Measurements from ENCODE around the gene SPTBN1.

- no peak for TF ChIP-seq CTCF (conservative IDR thresholded peaks at IDR 0.05)
- no peak for TF ChIP-seq ZFX (IDR thresholded peaks at IDR 0.05)
Measured at GRCh38 chr2:54626884-54627283, 170.8 kb downstream of the SPTBN1 start.

Data from C4-2B (cell line).